ENCODE data around the gene TCP10L. TPM values are rescaled to one million over a fixed set of nuclear protein-coding genes. Genes with fewer than 3 reads are reported as not detected.

TCP10L gene
- total RNA-seq, 4 donors from 2014 or later: 1.0 to 10.3 (median 2.4) TPM

GRCh38 chr21:32570456-32570855, 14.9 kb downstream of the TCP10L start:
- Histone ChIP-seq H3K4me1 (peaks cover 0 to 13% (median 0%) of the 10 kb centered on the region in 4 donors), H3K4me3 (no peak overlapping the region), H3K27ac (peak overlapping the region in 1 of 4 donors; percentile 91), H3K36me3 (no peaks in the 10 kb centered on the region), H3K27me3 (no peaks in the 10 kb centered on the region), H3K9me3 (no peaks in the 10 kb centered on the region)
- 91 to 94% methylated on average over 3 of the region's 3 CpGs for WGBS, 2 donors
- no peak for DNase-seq (ENCODE audit: low spot score in 2 of 2)
- TF ChIP-seq POLR2A (IDR thresholded peaks at IDR 0.05) (no peak), EP300 (IDR thresholded peaks at IDR 0.05) (no peak)
- TF ChIP-seq, protein P1, sequence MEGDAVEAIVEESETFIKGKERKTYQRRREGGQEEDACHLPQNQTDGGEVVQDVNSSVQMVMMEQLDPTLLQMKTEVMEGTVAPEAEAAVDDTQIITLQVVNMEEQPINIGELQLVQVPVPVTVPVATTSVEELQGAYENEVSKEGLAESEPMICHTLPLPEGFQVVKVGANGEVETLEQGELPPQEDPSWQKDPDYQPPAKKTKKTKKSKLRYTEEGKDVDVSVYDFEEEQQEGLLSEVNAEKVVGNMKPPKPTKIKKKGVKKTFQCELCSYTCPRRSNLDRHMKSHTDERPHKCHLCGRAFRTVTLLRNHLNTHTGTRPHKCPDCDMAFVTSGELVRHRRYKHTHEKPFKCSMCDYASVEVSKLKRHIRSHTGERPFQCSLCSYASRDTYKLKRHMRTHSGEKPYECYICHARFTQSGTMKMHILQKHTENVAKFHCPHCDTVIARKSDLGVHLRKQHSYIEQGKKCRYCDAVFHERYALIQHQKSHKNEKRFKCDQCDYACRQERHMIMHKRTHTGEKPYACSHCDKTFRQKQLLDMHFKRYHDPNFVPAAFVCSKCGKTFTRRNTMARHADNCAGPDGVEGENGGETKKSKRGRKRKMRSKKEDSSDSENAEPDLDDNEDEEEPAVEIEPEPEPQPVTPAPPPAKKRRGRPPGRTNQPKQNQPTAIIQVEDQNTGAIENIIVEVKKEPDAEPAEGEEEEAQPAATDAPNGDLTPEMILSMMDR (IDR thresholded peaks at IDR 0.05): no peak

GRCh38 chr21:32569261-32570230, 15.8 kb downstream of the TCP10L start:
- Histone ChIP-seq H3K4me3 (peak overlapping the region; percentile 30 to 68 (median 55)), H3K9me3 (peaks cover 0 to 4% (median 0%) of the 10 kb centered on the region in 4 donors), H3K36me3 (no peaks in the 10 kb centered on the region), H3K27me3 (no peaks in the 10 kb centered on the region), H3K4me1 (peaks cover 0 to 13% (median 0%) of the 10 kb centered on the region in 4 donors), H3K27ac (peak overlapping the region; percentile 52 to 91 (median 75))
- TF ChIP-seq, protein P1 (IDR thresholded peaks at IDR 0.05): peak; percentile 75 to 86 (median 78)
- TF ChIP-seq EP300 (IDR thresholded peaks at IDR 0.05) (peak in 1 of 2 donors; percentile 63), POLR2A (IDR thresholded peaks at IDR 0.05) (no peak)
- 5 to 8% methylated on average over 48 to 61 of the region's 61 CpGs for WGBS, 2 donors
- DNase-seq (ENCODE audit: low spot score in 2 of 2): peak; percentile 60 to 85

GRCh38 chr21:32567626-32568025, 17.7 kb downstream of the TCP10L start:
- Histone ChIP-seq H3K9me3 (peaks cover 0 to 5% (median 0%) of the 10 kb centered on the region in 4 donors), H3K4me1 (peaks cover 0 to 14% (median 0%) of the 10 kb centered on the region in 4 donors), H3K27me3 (no peaks in the 10 kb centered on the region), H3K4me3 (no peak overlapping the region), H3K36me3 (no peaks in the 10 kb centered on the region), H3K27ac (no peak overlapping the region)
- TF ChIP-seq, protein P1 (IDR thresholded peaks at IDR 0.05): no peak
- TF ChIP-seq POLR2A (IDR thresholded peaks at IDR 0.05): no peak
- no peak for TF ChIP-seq EP300 (IDR thresholded peaks at IDR 0.05)
- DNase-seq (ENCODE audit: low spot score in 2 of 2): no peak
- 96% methylated on average over 8 of the region's 8 CpGs for WGBS, 2 donors

GRCh38 chr21:32566741-32567389, 18.5 kb downstream of the TCP10L start:
- H3K9me3 ChIP-seq: peaks cover 0 to 5% (median 0%) of the 10 kb centered on the region in 4 donors
- H3K27me3 ChIP-seq: no peaks in the 10 kb centered on the region
- peaks cover 0 to 21% (median 0%) of the 10 kb centered on the region in 4 donors for H3K4me1 ChIP-seq
- H3K36me3 ChIP-seq: no peaks in the 10 kb centered on the region
- no peak for DNase-seq (ENCODE audit: low spot score in 2 of 2)
- TF ChIP-seq EP300 (IDR thresholded peaks at IDR 0.05) (no peak), POLR2A (IDR thresholded peaks at IDR 0.05) (no peak)
- TF ChIP-seq, protein P1 (IDR thresholded peaks at IDR 0.05): no peak
- H3K27ac ChIP-seq: no peak overlapping the region
- no peak overlapping the region for H3K4me3 ChIP-seq
- WGBS, 2 donors: 89 to 93% methylated on average over 5 of the region's 5 CpGs

Data from tibial nerve (tissue), 4 donors.